GM04504 (cell line): ENCODE data around the gene DDX55.

Experiments
- DNase-seq: peaks from one replicate; pipeline ENCODE4 v3.0.0-alpha.2; 2012; ENCODE audit warnings: low read depth

DDX55 gene

DNA sequence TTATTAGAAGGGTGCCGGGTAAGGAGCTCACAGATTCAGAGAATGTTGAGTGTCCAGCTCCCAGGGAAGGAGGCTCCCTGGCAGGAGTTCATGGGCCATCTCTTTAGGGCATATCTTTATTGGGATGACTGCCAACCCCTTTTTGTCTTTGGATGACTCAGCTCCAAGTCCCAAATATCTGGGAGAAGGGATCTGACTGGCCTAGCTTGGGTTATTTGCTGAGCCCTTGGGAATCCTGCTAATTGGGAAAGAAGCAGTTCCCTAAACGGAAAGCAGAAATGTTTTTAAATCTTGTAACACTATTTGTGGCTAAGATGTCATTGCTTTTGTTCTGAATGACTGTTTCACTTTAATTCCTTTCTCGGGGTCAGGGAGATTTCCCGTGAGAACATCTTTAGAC is 12.6 kb downstream of the DDX55 start:
- peak; percentile 83 for DNase-seq

DNA sequence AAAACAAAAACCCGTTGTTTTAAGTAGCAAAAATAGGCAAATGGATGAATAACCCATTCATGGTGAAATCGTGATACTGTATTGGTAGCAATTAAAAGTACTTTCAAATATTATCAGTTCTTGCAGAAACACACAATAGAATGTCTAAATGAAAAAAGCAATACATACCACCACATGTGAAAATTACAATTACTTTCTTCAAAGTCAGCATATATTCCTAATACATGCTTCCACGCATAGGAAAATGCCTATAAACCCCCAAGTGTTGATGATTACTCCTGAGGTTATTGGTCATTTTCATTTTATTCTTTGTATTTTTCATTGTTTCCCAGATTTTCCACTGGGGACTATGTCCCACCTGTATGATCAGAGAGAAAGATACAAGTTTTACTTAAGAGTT is 15.2 kb downstream of the DDX55 start:
- DNase-seq, result no peak

DNA sequence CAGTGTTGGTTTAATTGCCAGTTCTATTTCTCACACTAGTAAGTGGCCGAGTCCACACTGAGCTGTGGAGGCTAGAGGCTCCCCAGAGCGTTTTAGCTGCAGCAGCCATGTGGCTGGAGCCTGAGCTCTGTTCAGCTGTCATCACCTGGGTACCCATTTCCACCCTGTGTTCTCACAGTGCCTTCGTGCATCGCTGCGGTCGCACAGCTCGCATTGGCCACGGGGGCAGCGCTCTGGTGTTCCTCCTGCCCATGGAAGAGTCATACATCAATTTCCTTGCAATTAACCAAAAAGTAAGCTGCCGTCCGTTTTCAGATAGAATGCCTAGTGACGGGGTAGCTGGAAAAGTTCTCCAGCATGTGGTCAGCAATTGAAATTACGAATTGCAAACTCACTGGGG is 15.7 kb downstream of the DDX55 start:
- no peak for DNase-seq

DNA sequence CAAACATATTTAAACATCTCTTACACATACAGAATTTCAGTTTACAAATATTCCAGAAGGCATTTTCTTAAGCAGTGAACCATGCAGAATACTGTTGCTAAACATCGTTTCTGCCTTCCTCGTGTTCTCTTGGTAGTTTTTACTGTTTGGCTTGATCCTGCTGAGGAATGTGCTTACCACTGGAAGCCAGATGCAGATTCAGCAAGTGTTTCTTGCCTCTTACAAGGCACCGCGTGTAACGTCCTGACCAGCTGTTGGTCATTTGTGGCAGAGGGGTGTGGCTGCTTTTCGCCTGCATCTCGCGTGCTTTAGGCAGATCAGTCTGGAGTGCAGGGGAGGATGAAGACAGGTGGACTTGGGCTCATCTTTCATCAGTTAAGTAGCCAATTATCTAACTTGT is 19.2 kb downstream of the DDX55 start:
- peak; percentile 43 for DNase-seq

DNA sequence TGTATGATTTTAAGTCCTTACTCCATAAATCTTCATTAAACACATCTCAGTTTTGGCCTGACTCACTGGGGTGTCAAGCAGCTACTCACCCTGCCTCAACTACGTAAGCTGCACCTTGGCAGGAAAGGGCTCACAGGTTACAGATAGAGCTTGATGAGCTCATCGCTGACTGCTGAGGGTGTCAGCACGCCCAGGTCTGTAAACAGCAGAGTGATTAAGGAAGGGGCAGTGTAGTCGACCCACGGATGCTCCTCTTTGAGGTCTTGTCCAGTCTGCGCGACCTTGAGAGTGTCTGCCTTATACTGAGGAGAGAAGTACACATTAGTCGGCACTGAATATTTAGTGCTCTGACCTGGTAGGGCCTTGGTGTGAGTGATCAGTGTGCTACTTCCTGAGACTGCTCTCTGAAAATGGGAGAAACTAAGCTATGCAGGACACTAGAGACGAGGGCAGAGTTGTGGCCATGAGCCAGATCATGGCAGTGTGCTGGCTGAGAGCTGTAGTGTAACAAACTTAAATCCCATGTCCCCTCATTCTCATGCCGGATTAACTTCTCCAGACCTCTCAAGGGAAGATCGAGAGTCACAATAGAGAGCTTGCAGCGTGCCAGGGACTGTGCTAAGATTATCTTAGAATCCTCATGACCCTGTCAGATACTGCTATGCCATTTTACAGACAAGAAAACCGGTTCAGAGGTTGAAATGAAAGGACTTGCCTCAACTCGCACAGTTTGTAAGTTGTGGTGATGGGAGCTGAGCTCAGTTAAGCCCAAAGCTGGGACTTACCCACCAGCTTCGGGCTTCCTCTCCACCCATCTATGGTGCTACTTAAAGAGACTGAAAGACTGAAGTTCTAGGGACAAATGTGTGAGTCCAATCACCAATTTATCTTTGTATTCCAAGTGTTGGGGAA is 20.0 kb downstream of the DDX55 start:
- DNase-seq, result no peak

DNA sequence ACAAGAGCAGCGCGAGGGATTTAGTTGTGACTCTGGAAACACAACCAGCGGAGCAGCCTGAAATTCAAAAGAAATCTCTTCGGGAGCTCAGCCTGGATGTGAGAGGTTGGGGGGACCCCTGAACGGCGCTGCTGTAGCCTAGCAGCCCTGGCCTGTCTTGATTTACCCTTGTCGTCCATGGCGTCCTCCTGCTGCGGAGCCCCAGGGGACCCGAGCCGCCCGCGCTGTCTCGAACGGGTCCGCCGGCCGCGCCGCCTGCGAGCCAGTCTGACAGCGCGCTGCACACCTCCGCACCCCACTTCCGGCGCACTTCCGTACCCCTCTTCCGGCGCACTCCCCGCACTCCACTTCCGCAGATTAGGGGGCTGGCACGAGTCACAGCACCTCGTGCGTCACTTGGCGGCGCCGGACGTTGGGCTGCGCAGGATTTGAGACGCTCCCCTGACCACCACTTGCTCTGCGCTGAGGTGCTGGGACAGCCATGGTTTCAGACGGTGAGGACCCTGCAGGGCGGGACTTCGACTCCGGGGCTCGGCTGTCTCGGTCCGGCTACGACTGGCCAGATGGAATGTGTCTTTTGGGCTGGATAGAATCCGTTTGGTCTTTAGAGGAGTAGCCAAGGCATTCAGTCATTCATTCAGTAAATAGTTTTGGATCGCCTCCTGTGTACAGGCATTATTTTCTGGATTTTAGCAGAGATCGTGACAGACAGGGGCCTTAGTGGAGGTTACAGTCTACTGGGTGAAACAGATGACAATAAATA is 31.7 kb downstream of the DDX55 start, which contains the start of the genes EIF2B1 and GTF2H3:
TSS of gene EIF2B1 (minus strand) at position 308 of the 763 bp plus-strand sequence. CDS start at position 179, 129 bp downstream.
TSS of gene GTF2H3 (plus strand) at position 451 of the 763 bp plus-strand sequence. CDS start at position 482, 31 bp downstream.
- peak; percentile 91 for DNase-seq

DNA sequence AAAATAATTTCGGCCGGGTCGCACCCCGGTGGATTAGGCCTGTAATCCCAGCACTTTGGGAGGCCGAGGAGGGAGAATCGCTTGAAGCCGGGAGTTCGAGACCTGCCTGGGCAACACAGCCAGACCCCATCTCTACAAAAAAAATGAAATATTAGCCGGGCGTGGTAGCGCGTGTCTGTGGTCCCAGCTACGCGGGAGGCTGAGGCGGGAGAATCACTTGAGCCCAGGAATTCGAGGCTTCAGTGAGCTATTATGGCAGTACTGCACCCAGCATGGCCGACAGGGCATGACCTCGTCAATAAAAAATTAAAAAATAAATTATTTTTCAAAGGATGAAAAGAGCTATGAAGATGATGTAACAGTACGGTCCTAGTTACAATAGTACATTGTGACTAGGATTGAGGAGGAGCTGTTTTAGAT is 32.3 kb downstream of the DDX55 start:
- no peak for DNase-seq

DNA sequence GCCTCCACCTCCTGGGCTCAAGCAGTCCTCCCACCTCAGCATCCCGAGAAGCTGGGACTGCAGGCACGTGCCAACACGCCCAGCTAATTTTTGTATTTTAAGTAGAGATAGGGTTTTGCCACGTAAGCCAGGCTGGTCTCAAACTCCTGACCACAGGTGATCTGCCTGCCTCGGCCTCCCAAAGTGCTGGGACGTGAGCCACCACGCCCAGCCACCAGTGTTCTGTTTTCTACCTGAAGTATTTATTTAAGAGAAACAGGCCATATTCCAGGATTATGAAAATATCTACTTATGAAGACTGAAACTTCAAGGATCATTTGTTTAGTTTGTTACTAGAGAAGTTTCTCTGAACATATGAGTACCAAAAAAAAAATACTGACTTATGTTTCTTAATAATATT is 42.0 kb downstream of the DDX55 start:
- DNase-seq, result no peak

DNA sequence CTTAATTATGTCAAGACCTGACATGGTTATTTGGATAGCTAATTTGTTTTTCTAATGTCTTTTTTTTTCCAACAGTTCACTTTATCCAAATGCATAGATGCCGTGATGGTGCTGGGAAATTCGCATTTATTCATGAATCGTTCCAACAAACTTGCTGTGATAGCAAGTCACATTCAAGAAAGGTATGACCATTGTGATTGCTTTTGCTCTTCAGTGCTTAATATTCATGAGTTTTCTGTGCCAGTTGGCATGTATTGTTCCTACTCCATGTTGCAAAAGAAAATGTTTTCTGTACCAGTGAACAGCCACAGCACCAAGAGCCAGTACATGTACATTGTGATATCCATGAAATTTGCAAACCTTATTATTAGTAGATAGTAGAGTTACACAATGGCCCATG is 43.5 kb downstream of the DDX55 start:
- no peak for DNase-seq

DNA sequence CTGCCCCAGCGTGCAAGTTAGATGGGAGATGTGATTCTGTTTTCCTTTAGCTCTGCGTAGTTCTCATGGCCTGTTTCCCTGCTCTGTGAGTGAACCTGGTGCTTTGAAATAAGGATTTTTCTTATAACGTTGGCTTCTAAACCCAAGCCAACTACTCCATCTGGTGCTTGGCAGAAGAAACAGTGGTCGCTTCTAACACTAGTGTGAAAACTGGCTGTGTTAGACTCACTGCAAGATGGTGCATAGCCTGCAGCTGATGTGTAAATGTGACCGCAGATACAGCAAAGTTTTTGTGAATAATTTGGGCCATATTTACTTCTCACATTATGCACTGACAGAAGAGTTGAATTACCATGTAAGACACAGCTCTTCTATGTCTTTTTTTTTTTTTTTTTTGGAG is 44.0 kb downstream of the DDX55 start:
- DNase-seq, result no peak

DNA sequence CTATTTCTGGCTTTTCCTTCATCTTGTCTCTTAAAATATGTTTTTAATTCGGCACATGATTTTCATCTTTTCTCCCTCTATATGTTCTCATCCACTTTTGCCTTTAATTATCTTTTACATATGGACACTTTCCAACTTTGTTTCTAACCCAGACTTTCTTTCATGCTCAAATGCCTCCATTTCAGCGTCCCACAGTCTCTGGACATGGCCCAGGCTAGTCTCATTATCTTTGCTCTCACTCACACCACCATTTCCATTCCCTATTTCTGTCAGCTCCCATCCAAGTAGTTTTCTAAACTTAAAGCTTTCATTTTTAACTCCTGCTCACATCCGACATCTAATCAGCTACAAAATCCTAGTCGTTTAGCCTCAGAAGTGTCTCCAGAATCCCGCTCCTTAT is 46.5 kb downstream of the DDX55 start:
- no peak for DNase-seq

DNA sequence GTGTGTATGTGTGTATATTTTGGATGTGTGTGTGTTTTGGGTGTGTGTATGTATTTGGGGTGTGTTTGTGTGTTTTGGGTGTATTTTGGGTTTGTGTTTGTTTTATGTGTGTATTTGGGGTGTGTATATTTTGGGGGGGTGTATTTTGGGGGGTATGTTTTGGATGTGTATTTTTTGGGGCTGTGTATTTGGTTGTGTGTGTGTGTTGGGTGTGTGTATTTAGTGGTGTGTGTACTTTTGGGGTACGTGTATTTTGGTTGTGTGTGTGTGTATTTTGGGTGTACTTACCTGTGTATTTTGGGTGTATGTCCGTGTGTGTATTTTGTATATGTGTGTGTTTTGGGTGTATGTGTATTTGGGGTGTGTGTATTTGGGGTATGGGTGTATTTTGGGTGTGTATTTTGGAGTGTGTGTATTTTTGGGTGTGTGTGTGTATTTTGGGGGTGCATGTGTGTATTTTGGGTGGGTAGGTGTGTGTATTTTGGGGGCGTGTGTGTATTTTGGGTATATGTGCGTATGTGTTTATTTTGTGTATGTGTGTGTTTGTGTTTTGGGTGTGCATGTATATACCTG is 52.3 kb downstream of the DDX55 start:
- DNase-seq, result no peak

DNA sequence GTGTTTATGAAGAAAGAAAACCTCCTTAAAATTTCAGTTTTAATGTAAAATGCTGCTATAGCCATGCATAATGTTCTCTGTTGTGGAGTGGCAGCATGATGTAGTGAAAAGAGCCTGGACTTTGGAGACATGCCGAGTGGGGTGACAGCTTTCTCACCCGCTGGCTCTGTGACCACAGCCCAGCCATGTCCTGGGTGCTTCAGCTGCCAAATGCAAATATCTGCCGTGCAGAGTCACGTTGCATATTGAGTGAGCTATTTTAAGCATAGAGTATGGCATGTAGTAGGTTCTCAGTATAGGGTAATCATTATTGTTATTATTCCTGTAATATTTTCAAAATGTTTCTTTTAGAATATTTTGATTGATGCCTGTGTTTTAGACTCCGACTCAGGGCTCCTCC is 53.5 kb downstream of the DDX55 start:
- DNase-seq, result no peak

DNA sequence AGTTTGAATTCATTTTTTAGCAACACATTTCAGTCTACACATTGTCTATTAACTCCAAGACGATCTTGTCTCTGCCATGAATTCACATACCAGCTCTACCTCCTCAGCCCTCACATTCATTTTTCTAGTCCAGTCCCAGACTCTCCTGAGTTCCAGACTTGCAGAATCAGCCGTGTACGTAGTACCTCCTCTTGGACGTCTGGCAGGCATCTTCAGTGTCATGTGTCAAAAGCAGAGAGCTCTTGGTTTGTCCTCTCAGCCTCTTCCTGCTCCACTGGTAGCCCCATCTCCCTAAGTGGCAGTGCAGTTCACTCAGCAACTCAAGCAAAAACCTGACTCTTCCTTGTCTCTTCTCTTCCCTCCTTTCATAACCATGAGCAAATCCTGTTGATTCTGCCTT is 54.5 kb downstream of the DDX55 start:
- DNase-seq, result no peak

DNA sequence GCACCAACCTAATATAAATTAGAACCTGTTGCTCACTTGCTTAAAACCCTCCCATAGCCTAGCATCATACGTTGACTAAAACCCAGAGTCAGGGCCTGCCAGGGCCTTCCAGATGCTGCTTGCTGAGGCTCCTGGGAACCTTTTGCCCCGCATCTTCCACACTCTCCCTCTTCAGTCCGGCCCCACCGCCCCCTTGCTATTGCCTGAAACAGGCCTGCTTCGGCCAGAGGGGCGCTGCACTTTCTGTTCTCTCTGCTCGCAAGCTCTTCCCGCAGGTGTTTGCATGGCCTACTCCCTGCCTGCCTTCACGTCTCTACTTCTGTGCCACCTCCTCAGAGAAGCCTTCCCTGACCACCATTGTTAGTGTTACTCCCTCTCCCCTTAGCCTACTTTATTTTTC is 55.3 kb downstream of the DDX55 start:
- no peak for DNase-seq

DNA sequence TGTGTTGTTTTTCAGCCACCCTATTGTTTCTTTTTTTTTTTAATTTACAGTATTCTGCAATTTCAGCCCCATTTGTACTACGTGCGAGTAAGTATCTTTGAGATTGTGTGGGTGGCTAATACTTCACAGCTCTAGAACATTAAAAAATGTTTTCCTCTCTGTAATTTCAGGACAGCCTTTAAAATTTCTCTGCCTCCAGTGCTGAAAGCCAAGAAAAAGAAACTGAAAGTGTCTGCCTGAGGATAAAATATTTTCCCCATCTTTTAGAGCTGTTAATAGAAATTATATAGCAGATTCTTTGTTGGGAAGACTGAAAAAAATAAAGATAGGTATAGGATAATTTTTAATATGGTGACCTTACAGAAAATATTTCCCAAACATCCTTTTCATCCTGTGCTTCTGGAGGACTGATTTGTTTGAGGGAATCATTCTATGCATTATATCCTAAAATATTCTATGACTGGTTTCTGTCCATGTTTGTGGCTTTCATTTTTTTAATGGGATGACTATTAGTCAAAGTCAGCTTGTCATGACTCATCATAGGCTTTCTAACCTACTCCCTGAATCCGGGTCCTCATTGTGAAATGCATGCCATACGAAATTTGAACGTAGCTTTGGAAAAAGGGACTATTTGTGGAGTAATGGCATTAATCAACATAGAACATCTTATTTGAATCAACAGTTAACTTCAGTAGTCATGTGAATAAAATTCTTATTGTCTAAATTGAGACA is 58.3 kb downstream of the DDX55 start:
- DNase-seq, result peak; percentile 68

DNA sequence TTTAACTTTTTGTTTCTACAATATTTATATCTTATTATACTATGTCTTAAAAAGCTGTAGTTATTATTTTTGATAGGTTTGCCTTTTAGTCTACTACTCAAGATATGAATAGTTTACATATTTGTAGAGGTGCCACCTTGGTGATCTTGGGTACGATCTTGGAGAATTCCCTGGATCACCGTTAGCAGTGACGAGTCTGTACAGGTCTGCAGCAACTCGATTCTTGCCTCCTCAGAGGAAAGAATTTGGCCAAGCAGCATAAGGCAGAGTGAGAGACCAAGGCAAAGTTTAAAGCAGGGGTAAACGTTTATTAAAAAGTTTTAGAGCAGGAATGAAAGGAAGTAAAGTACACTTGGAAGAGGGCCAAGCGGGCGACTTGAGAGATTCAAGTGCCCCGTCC is 65.9 kb downstream of the DDX55 start:
- no peak for DNase-seq
